Mesodermal cell (in vitro differentiated cells): ENCODE measurements around the gene SYNDIG1.

ENCODE experiments used
- H3K27ac ChIP-seq: 2 replicates; pipeline ENCODE4 v1.7.0; 2013; ENCODE audit warnings: mild to moderate bottlenecking, low read depth, low read length, moderate library complexity; ENCODE audit not compliant: severe bottlenecking
- H3K36me3 ChIP-seq: 2 replicates; pipeline ENCODE4 v1.7.1; 2013; ENCODE audit warnings: mild to moderate bottlenecking, low read length, moderate library complexity; ENCODE audit not compliant: control insufficient read depth, insufficient read depth
- H3K4me1 ChIP-seq: one replicate; pipeline ENCODE4 v1.7.1; 2013; ENCODE audit warnings: mild to moderate bottlenecking, low read length; ENCODE audit not compliant: insufficient read depth, control insufficient read depth, poor library complexity, severe bottlenecking
- H3K4me3 ChIP-seq: 2 replicates; pipeline ENCODE4 v1.7.0; 2013; ENCODE audit warnings: low read length, control low read depth, mild to moderate bottlenecking; ENCODE audit not compliant: insufficient read depth, poor library complexity, severe bottlenecking; ENCODE audit errors: extremely low read depth
- H3K9me3 ChIP-seq: 2 replicates; pipeline ENCODE4 v1.7.1; 2013; ENCODE audit warnings: mild to moderate bottlenecking, low read length, moderate library complexity; ENCODE audit not compliant: control insufficient read depth
- WGBS, 2 experiments: methylation state at CpG; one replicate each; pipeline ENCODE4 v1.1.5; 2013; ENCODE audit warnings: missing lambda C conversion rate in 2 of 2; ENCODE audit not compliant: insufficient coverage in 2 of 2; 5-methylcytosine and 5-hydroxymethylcytosine counted together

Gene SYNDIG1

GRCh38 chr20:24543168-24543567, 73.7 kb downstream of the SYNDIG1 start:
- Histone ChIP-seq H3K4me3 (no peak overlapping the region), H3K36me3 (no peaks in the 10 kb centered on the region), H3K9me3 (no peaks in the 10 kb centered on the region), H3K4me1 (no peaks in the 10 kb centered on the region), H3K27ac (no peak overlapping the region)
- 97% methylated on average over 14 to 19 of the region's 19 CpGs for WGBS, 2 experiments

- Histone ChIP-seq H3K4me1 (no peaks in the 10 kb centered on the region), H3K27ac (no peak overlapping the region), H3K36me3 (no peaks in the 10 kb centered on the region), H3K4me3 (no peak overlapping the region), H3K9me3 (no peaks in the 10 kb centered on the region)
- 94 to 97% methylated on average over 6 of the region's 6 CpGs for WGBS, 2 experiments
Measured at GRCh38 chr20:24543741-24544140, 74.3 kb downstream of the SYNDIG1 start.

- no peaks in the 10 kb centered on the region for H3K36me3 ChIP-seq
- no peaks in the 10 kb centered on the region for H3K9me3 ChIP-seq
- WGBS, 2 experiments, result 86 to 94% methylated on average over 7 of the region's 7 CpGs
- no peaks in the 10 kb centered on the region for H3K4me1 ChIP-seq
- H3K4me3 ChIP-seq, result no peak overlapping the region
- H3K27ac ChIP-seq, result no peak overlapping the region
Measured at GRCh38 chr20:24544371-24544770, 74.9 kb downstream of the SYNDIG1 start.

GRCh38 chr20:24545168-24545567, 75.7 kb downstream of the SYNDIG1 start:
- Histone ChIP-seq H3K27ac (no peak overlapping the region), H3K36me3 (no peaks in the 10 kb centered on the region), H3K9me3 (no peaks in the 10 kb centered on the region), H3K4me3 (no peak overlapping the region), H3K4me1 (no peaks in the 10 kb centered on the region)
- WGBS, 2 experiments, result 95 to 96% methylated on average over 10 to 11 of the region's 11 CpGs

GRCh38 chr20:24546232-24546892, 76.9 kb downstream of the SYNDIG1 start:
- H3K4me3 ChIP-seq, result no peak overlapping the region
- no peaks in the 10 kb centered on the region for H3K9me3 ChIP-seq
- H3K4me1 ChIP-seq, result no peaks in the 10 kb centered on the region
- H3K36me3 ChIP-seq, result no peaks in the 10 kb centered on the region
- no peak overlapping the region for H3K27ac ChIP-seq
- 87 to 92% methylated on average over 2 of the region's 2 CpGs for WGBS, 2 experiments

- H3K9me3 ChIP-seq, result no peaks in the 10 kb centered on the region
- WGBS, 2 experiments, result 92 to 94% methylated on average over 7 to 10 of the region's 10 CpGs
- H3K27ac ChIP-seq, result no peak overlapping the region
Measured at GRCh38 chr20:24547967-24548366, 78.5 kb downstream of the SYNDIG1 start.

GRCh38 chr20:24559114-24559732, 89.8 kb downstream of the SYNDIG1 start:
- H3K27ac ChIP-seq, result no peak overlapping the region
- WGBS, 2 experiments, result 63% methylated on average over 1 of the region's 2 CpGs; no CpG with 5 or more reads in 1 of the 2 experiments

More at GRCh38 chr20:24547967-24548366, 78.5 kb downstream of the SYNDIG1 start:
- no peaks in the 10 kb centered on the region for H3K36me3 ChIP-seq
- no peaks in the 10 kb centered on the region for H3K4me1 ChIP-seq
- H3K4me3 ChIP-seq, result no peak overlapping the region

GRCh38 chr20:24560571-24561491, 91.4 kb downstream of the SYNDIG1 start:
- H3K4me3 ChIP-seq, result no peak overlapping the region
- no peaks in the 10 kb centered on the region for H3K36me3 ChIP-seq
- peaks cover 4% of the 10 kb centered on the region for H3K4me1 ChIP-seq
- WGBS, 2 experiments, result 76 to 79% methylated on average over 3 to 4 of the region's 5 CpGs
- peaks cover 18% of the 10 kb centered on the region for H3K9me3 ChIP-seq
- no peak overlapping the region for H3K27ac ChIP-seq

More at GRCh38 chr20:24559114-24559732, 89.8 kb downstream of the SYNDIG1 start:
- H3K9me3 ChIP-seq, result peaks cover 18% of the 10 kb centered on the region
- peaks cover 4% of the 10 kb centered on the region for H3K4me1 ChIP-seq
- no peak overlapping the region for H3K4me3 ChIP-seq
- H3K36me3 ChIP-seq, result no peaks in the 10 kb centered on the region

GRCh38 chr20:24565835-24566351, 96.5 kb downstream of the SYNDIG1 start:
- Histone ChIP-seq H3K4me3 (no peak overlapping the region), H3K36me3 (no peaks in the 10 kb centered on the region), H3K4me1 (peaks cover 6% of the 10 kb centered on the region), H3K27ac (no peak overlapping the region), H3K9me3 (peaks cover 14% of the 10 kb centered on the region)
- no CpG with 5 or more reads among the region's 2 CpGs for WGBS, 2 experiments

- Histone ChIP-seq H3K36me3 (no peaks in the 10 kb centered on the region), H3K4me3 (no peak overlapping the region), H3K27ac (no peak overlapping the region), H3K9me3 (peaks cover 14% of the 10 kb centered on the region), H3K4me1 (peaks cover 2% of the 10 kb centered on the region)
- 87 to 89% methylated on average over 7 of the region's 7 CpGs for WGBS, 2 experiments
Measured at GRCh38 chr20:24566656-24567055, 97.2 kb downstream of the SYNDIG1 start.
